Retinal pigment epithelial cell (primary cell): ENCODE data around the gene AGAP6.
"Not testable (repeated sequence)": the region's sequence is repeated elsewhere in the genome, so short reads cannot be mapped to it uniquely, and the experiment has no call there.

Source experiments
- DNase-seq: peaks from one replicate; pipeline ENCODE4 v3.0.0-alpha.2; 2010; ENCODE audit warnings: low read depth
- H3K4me3 ChIP-seq: 2 replicates; pipeline ENCODE4 v1.5.1; 2011; ENCODE audit warnings: mild to moderate bottlenecking, low read length, control low read depth, moderate library complexity

Gene AGAP6

GRCh38 chr10:50056654-50057053 lies 68.4 kb downstream of the AGAP6 start:
- H3K4me3 ChIP-seq, DNase-seq: not testable (repeated sequence)

- not testable (repeated sequence) for H3K4me3 ChIP-seq, DNase-seq
Measured at GRCh38 chr10:50058727-50059126, 70.5 kb downstream of the AGAP6 start.

GRCh38 chr10:50059946-50060345 lies 71.7 kb downstream of the AGAP6 start:
- not testable (repeated sequence) for DNase-seq, H3K4me3 ChIP-seq
